HG02840 (cell line): ENCODE measurements around the gene KAT7.

ENCODE experiments used
- ATAC-seq: cut with Tn5 transposase; IDR thresholded peaks from one replicate; pipeline ENCODE4 v1.9.1; 2021; ENCODE audit warnings: mild to moderate bottlenecking, moderate library complexity, moderate number of reproducible peaks; ENCODE audit not compliant: unreplicated experiment, low FRiP score

The KAT7 gene

DNA sequence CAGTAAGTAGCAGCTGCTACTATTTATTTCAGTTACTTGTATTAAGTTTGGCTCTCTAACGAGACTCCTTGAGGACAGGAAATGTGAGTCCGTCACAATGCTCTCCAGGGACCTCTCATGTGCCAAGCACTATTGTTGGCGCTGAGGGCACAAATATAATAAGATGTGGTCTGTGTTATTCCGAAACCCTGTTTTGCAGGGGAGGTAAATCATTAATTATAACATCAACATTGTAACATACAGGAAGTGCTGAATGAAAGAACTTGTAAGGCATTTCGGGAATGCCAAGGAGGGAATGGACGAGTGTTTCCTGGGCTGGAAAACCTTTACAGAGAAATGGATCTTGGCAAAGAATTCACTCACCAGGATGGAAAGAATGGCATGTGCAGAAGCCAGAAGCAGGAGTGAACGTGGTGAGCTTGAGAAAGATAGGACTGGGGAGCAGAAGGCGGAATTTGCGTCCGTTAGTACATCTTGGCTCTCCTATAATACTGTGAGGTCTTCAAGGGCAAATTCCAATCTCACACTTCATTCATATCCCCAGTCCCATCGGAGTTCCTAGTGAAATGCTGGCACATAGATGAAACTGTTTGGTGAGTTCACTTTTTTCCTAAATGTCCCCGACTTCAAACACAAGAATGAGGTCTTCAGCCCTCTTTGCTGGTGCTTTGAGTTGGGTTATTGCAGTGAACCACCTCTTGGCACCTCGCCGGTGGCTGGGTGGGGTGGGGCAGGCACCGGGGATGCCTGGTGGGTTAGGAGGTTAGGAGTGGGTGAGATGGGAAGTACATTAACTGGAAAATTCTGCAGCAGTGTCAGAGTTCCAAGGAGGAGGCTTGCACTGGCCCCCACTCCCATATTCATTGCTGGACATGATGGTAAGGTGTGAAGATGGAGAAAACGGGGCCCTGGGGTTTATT lies 47.9 kb downstream of the KAT7 start:
- ATAC-seq = no peak

- no peak for ATAC-seq
These were observed 51.0 kb downstream of the KAT7 start for GRCh38 chr17:49839455-49839854.

- ATAC-seq = no peak
These were observed 53.1 kb downstream of the KAT7 start for GRCh38 chr17:49841548-49841947.

- ATAC-seq = no peak
These were observed 53.9 kb downstream of the KAT7 start for GRCh38 chr17:49842371-49842770.

GRCh38 chr17:49842846-49843245 lies 54.4 kb downstream of the KAT7 start:
- no peak for ATAC-seq

DNA sequence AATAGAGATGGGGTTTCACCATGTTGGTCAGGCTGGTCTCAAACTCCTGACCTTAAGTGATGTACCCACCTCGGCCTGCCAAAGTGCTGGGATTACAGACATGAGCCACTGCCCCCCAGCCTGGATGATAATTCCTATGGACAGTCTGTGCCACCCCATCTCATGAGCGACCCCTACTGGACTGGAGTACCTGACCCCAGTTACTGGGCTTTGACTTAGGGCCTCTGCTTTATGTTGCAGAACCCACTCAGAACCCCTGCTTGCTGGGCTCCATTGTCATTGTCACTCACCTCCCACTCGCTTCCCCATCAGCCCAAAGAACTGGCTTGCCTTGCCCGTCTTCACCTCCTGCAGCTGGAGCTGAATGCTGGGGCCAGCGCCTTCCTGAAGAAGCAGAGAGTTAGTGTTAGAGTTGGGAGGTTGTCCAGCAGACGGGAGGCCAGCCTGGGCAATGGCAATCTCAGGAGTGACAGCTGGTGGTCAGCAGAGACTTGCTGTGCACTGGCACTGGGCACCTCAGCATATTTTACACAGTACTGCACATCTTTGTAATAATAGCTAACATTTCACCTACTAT lies 55.4 kb downstream of the KAT7 start:
- ATAC-seq = no peak

DNA sequence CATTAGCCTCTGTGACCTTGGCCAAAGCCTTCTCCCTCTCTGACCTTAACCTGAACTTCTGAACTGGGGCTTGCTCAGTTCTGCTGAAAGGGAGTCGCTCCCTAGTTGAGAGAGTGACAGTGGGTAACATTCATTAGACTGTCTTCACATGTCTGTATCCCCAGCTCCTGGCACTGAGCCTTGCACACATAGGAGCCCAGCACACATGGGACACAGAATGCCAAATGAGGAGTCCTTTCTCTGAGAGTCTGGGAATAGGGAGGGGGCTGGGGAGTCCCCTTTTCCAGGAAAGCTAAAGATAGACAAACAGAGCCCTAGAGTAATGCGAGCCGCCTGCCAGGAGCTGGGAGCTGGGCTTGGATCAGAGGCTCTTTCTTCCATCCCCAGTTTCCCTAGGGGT lies 56.8 kb downstream of the KAT7 start:
- no peak for ATAC-seq

GRCh38 chr17:49846938-49847712 lies 58.6 kb downstream of the KAT7 start:
- ATAC-seq = no peak

- no peak for ATAC-seq
These were observed 59.6 kb downstream of the KAT7 start, which contains the start of gene TAC4 for GRCh38 chr17:49848019-49848473. Gene TAC4 (minus strand): TSS chr17:49848069. CDS start chr17:49848017, 52 bp downstream.

DNA sequence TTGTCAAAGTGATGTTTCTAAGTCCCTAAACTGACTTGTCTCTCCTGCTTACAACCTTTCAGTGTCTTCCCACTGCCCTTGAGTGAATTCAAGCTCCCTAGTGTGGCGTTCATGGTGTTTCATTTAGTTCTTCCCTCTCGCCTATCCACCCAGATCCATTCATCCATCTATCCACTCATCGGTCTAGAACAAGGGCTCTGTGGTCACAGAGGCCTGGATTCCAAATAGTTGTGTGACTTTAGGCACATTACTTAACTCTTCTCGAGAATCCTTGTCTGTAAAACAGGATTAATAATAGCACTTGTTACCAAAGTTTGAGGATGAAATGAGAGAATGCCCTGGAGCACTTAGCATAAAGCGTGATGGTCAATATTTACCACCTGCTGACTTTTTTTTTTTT lies 60.3 kb downstream of the KAT7 start:
- no peak for ATAC-seq

GRCh38 chr17:49850218-49850610 lies 61.7 kb downstream of the KAT7 start:
- ATAC-seq = no peak

- no peak for ATAC-seq
These were observed 62.4 kb downstream of the KAT7 start for GRCh38 chr17:49850772-49851386.

GRCh38 chr17:49851387-49852291 lies 63.2 kb downstream of the KAT7 start:
- no peak for ATAC-seq

DNA sequence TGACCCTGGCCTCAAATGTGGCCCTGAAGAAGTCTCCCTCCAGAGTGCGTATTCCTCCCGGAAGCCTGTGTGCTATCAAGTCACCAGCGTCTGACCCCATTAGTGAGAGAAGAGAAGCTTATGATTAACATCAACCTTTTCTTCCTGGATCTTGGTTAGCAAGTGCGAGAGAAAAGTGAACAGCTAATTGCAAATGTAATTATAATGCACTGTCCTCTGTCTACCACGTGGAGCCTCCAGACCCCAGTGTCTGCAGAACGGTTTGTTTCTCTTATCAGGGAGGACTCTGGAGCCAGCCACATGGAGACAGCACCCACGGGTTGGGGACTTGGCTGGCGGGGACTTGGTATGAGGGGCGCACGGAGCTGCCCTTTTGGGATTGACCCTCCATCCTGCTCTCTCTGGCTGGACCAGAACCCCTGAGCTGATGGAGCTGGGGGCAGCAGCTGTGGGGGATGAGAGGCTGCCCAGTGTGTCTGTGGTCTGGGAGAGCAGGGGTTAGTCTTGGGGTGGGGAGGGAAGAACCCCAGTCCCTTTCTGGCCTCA lies 65.1 kb downstream of the KAT7 start:
- no peak for ATAC-seq

DNA sequence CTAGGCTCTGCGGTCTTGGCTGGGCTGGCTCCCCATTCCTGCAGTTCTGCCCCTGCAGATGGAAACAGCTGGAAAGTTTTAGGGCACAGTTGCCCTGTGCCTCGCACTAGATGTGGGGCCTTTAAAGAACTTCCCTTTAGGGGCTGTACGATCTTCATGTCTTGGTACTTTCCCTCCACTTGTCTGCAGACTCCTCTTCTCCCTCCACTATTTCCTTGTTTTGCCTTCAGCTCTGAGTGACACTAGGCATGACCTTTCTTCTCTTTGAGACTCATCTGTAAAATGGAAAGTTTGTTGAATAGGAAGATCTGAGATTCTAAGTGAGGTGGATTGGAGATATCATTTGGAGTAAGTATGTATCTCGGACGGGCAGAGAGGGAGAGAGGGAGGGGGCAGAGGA lies 65.6 kb downstream of the KAT7 start:
- ATAC-seq = no peak

DNA sequence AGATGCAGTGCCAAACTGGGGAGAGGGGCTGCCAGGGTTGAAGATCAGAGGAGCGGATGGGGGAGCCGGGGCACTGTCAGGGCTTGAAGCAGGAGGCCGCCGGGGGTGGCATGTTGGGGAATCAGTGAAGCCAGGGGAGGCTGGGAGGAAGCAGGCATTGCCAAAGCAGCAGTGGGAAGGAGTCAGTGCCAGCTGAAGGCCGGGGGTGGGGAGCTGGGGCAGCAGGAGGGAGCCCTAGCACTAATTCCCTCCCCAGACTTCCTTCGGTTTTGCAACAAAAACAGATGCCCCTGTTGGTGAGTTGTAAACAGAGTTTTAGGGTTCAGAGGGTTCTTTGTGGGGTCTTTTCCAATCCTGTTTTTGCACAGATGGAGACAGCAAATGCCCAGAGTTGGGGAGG lies 70.3 kb downstream of the KAT7 start:
- ATAC-seq = no peak

GRCh38 chr17:49859991-49860953 lies 71.8 kb downstream of the KAT7 start:
- no peak for ATAC-seq
